Activated naive CD4-positive, alpha-beta T cell treated with anti-CD3 and anti-CD28 coated beads, Interleukin-2, amount 50 U/mL, for 72 hours (primary cell): ENCODE data around the gene NFILZ. TPM values are rescaled to one million over a fixed set of nuclear protein-coding genes. Genes with fewer than 3 reads are reported as not detected.
A peak's percentile ranks its signal among the peaks of the same experiment; 100 is the strongest.
"Not testable (repeated sequence)": the region's sequence is repeated elsewhere in the genome, so short reads cannot be mapped to it uniquely, and the experiment has no call there.

ENCODE experiments used
- ATAC-seq, 2 donors: fragments of 150-1000 bp; cut with Tn5 transposase; 2 replicates each; pipeline ENCODE4 v1.10.0; 2021; ENCODE audit warnings: mild to moderate bottlenecking in 2 of 2, moderate library complexity in 2 of 2
- DNase-seq, 2 donors: peaks; one replicate each; pipeline ENCODE4 v3.0.0; 2021 to 2022; ENCODE audit warnings: low spot score in 2 of 2
- H3K27ac Mint-ChIP-seq, 2 donors: one replicate each; pipeline ENCODE4 v1.8.0; 2022; ENCODE audit warnings: mild to moderate bottlenecking in 2 of 2, mixed read lengths in 2 of 2
- H3K36me3 Mint-ChIP-seq, 2 donors: one replicate each; pipeline ENCODE4 v1.8.0; 2022; ENCODE audit warnings: mixed read lengths in 2 of 2
- H3K9me3 Mint-ChIP-seq, 2 donors: one replicate each; pipeline ENCODE4 v1.8.0; 2022; ENCODE audit warnings: mixed read lengths in 2 of 2
- total RNA-seq, 2 donors: library from RNA; stranded (reverse); gene quantifications; one replicate each; pipeline ENCODE4 v1.2.3, GENCODE V29; 2022

NFILZ gene
- total RNA-seq, 2 donors from 2014 or later = not detected

DNA sequence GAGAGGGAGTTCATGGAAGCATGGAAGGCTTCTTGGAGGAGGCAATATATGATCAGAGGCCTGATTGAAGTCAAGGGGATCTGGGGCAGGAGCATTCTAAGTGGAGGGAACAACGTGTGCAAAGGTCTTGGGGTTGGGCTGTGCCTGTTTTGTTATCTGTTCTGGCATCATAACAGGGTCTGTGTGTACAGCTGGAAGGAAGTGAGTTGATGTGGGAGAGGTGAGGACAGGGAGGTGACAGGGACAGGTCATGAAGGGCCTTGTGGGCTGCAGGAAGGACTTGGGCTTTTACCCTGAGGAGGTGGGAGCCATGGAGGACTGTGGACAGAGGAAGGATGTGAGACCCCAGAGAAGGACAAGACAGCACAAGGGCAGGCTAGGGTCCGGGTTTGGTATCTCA lies 1.2 kb upstream of the NFILZ start:
- H3K27ac Mint-ChIP-seq = peak overlapping the region in 1 of 2 donors; percentile 2
- ATAC-seq (no peak), DNase-seq (no peak)
- H3K9me3 Mint-ChIP-seq = no peaks in the 10 kb centered on the region
- H3K36me3 Mint-ChIP-seq = no peaks in the 10 kb centered on the region

DNA sequence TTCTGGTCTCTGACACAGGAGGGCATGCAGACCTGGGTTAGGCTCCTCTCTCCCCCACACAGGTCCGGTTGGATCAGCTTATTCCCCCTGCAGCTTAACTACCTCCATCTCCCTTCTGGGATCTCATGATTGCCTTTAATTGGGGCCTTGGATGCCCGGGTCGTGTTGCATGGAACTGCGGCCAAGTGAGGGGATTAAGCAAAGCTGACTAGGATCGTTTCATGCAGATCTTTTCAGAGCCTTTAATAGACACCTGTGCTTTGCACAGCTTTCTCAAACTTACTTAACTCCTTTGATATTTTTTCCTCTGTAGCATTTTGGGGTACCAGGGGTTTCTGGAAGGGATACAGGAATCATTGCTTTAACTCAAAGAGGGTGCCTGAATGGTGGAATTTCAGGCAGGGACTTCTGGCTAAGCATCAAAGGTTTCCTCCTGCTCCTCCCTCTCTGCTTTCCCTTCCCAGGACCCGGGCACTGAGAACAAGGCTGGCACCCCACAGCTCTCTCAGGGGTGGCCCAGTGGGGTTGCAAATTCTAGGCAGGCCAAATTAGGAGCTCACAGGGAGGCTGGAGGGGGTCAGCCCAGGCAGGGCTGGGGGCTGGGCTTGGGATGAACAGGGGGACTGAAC lies 477 bp downstream of the NFILZ start:
- ATAC-seq (no peak), DNase-seq (no peak)
- H3K9me3 Mint-ChIP-seq = no peaks in the 10 kb centered on the region
- peak overlapping the region in 1 of 2 donors; percentile 7 for H3K27ac Mint-ChIP-seq
- H3K36me3 Mint-ChIP-seq = no peaks in the 10 kb centered on the region

DNA sequence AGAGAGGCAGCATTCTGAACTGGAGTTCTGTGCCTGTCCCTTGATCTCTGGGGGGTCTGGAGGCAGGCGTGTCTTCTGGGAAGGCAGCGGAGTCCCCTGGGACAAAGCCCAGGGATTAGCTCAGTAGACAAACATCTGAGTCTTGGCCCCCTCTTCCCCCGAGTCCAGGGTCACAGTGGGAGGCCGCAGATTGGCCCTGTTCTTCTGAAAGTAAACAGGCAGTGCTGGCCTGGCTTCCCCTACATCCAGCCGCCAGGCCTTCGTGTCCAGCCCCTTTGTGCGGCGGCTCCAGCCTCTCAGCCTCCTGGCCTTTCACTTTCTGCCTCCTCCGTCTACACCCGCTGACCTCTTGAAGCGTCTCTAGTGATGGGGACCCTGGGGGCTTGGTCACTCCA lies 989 bp downstream of the NFILZ start:
- Mint-ChIP-seq H3K9me3 (no peaks in the 10 kb centered on the region), H3K36me3 (no peaks in the 10 kb centered on the region), H3K27ac (peak overlapping the region in 1 of 2 donors; percentile 7)
- DNase-seq = no peak
- ATAC-seq = no peak

DNA sequence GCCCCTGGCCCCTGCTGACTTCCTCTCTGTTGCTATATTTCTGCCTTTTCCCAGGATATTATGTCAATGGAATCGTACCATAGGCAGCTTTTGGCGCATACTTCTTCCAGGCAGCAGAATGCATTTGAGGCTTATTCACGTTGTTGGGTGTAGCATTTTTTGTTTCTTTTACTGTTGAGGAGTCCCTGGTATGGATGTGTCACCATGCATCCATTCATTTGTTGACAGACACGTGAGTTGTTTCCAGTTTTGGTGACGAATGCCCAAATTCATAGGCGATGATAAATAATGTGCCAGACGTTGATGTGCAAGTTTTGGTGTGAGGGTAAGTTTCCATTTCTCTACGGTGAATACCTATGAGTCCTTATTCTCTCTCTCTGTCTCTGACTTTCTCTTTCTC lies 5.0 kb downstream of the NFILZ start:
- ATAC-seq (no peak), DNase-seq (no peak)
- Mint-ChIP-seq H3K27ac (peak overlapping the region in 1 of 2 donors; percentile 16), H3K9me3 (no peaks in the 10 kb centered on the region), H3K36me3 (no peaks in the 10 kb centered on the region)

DNA sequence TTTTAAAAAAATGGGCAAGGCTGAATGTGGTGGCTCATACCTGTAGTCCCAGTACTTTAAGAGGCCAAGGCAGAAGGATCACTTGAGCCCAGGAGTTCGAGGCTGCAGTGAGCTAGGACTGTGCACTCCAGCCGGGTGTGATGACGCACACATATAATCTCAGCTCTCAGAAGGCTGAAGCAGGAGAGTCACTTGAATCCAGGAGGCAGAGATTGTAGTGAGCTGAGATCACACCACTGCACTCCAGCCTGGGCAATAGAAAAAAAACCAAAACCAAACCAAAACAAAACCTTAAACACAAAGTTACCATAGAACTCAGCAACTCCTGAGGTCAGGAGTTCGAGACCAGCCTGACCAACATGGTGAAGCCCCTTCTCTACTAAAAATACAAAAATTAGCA lies 6.6 kb downstream of the NFILZ start:
- not testable (repeated sequence) for H3K36me3 Mint-ChIP-seq, H3K9me3 Mint-ChIP-seq, H3K27ac Mint-ChIP-seq, ATAC-seq, DNase-seq

DNA sequence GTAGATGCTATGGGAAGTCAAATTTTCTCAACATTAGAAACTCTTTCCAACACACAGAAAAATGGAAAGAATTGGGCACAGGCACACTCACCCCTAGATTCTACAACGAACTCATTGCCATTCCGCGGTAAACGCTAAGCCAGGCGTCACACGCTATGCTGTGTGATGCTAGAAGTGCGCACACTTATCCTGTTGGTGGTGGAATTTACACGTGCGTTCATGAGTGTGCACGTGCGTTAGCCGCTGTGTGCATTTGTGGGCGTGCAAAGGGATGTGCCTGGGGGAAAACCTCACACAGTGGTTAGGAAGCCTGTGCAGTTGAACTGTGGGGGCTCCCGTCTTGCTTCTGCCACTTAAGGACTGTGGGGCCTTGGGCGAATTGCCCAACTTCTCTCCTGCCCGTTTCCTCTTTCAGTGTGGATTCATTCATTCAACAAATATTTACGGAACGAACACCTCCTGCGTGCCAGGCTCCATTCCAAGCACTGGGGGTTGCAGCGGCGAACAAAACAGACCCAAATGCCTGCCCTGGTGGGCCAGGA lies 7.7 kb downstream of the NFILZ start:
- no peaks in the 10 kb centered on the region for H3K36me3 Mint-ChIP-seq
- DNase-seq (no peak), ATAC-seq (no peak)
- H3K27ac Mint-ChIP-seq = no peak overlapping the region
- H3K9me3 Mint-ChIP-seq = no peaks in the 10 kb centered on the region

DNA sequence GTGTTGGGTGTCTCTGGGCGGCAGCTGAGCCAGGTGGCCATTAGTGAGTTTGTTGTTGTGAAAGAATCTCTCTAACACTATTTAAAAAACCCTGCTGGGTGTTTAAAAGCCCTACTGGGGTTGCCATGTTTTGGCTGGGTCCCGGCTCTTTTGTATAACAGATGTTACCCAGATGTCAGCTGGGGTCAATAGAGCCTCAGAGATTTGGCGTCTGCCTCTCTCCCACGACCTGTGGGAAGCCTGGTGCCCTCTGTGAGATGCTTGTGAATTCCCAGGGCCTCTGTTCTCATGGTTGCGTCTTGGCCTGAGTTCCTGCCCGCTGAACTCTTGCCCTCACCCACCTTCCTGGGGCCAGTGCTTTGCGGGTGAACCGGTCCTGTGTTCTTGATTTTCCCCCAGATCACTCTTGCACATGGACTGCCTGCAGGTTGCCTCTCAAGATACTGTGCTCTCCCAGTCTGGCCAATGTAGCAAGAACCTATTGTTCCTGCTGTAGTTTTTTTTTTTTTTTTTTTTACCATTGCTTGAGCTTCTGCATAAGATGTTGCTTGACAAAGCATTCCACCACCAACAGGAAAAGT lies 9.5 kb downstream of the NFILZ start:
- Mint-ChIP-seq H3K27ac (no peak overlapping the region), H3K9me3 (no peaks in the 10 kb centered on the region), H3K36me3 (no peaks in the 10 kb centered on the region)
- no peak for ATAC-seq
- DNase-seq = no peak

DNA sequence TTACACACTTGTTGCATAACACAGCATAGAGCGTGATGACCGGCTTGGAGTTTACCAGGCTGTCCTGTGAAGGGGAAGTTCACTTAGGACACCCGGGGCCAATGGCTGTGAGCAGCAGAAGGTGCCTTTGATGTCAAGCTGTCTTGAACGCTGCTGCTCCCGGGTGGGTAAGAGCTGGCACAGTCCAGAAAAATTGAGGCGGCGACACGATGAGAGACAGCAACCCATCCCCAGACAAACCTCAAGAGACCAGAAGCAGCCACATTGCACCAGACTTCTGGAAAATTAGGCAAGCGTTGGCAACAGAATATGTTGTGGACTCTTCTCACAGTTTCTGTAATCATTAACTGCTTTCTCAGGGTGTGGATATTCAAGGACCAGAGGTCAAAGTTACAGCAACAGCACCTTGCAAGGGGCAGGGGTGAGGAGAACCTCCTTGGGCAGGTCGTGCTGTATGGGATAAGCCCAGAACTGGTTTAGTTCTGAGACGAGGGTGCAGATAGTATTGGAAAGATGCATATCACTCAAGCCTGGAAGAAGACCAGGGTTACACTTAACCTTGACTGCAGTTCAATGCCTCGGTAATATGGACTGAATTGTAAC lies 10.1 kb downstream of the NFILZ start:
- ATAC-seq (no peak), DNase-seq (no peak)
- no peak overlapping the region for H3K27ac Mint-ChIP-seq
- H3K9me3 Mint-ChIP-seq = no peaks in the 10 kb centered on the region
- H3K36me3 Mint-ChIP-seq = no peaks in the 10 kb centered on the region

DNA sequence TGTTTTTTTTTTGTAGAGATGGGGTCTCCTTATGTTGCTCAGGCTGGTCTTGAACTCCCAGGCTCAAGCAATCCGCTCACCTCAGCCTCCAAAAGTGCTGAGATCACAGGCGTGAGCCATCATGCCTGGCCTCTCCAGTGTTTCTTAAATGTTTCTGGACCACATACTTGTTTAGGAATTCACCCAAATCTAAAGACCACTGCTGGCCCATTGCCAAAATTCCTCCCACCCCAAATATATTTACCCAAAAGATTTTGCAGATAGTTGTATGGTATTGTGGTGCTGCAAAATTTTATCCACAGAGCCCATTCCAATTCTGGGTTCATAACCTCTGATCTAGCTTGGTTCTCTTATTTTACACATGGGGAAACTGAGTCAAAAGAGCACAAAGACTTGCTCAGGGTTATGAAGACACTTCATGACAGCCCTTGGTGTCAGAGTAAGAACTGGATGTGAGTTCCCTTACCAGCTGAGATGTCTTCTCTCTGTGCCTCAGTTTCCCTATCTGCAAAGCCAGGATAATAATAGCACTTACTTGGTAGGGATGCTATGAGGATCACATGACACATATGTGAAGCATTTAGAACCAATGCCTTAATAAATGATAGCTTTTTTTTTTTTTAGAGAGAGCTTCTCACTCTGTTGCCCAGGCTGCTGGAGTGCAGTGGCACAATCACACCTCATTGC lies 10.9 kb downstream of the NFILZ start:
- Mint-ChIP-seq H3K36me3 (no peaks in the 10 kb centered on the region), H3K9me3 (no peaks in the 10 kb centered on the region), H3K27ac (no peak overlapping the region)
- ATAC-seq (no peak), DNase-seq (no peak)

DNA sequence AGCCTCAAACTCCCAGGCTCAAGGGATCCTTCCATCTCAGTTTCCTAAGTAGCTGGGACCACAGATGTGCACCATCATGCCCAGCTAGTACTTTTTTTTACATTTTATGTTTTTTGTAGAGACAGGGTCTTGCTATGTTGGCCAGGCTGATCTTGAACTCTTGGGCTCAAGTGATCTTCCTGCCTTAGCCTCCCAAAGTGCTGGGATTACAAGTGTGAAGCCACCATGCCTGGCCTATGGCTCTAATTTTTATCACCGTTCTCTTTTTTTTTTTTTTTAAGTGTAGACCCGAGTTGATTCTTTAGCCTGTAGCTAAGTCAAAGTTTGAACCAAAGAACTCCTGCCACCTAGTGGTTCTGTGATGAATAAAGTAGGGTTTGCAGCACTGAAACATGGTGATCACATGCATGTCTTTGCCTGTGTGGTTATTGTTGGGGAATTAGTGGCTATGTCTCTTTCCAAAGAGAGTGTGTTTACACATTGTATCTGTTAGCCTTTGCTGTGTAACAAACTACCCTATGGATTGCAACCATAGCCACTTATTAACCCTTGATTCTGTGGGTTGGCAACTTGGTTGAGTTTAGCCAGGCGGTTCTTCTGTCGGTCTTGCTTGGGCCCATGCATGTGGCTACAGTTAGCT lies 11.6 kb downstream of the NFILZ start:
- ATAC-seq = peak in 1 of 2 donors; percentile 56
- Mint-ChIP-seq H3K9me3 (no peaks in the 10 kb centered on the region), H3K27ac (no peak overlapping the region), H3K36me3 (no peaks in the 10 kb centered on the region)
- DNase-seq = peak in 1 of 2 donors; percentile 17

DNA sequence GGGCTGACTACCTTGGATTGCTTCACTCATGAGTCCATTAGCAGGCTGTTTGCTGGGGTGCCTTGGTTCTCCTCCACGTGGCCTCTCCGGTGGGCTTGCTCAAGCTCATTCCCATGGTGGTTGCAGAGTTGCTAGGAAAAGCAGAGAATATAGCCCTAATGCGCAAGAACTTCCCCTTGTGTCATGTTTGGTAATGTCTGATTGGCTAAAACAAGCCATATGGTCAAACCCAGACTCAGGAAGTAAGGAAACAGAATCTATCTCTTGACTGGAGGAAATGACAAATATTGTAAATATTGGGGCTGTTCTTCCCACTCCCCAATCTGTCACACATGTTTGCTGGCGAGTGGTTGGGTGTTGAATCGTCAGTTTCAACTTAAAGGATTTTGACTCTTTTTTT lies 12.1 kb downstream of the NFILZ start:
- H3K27ac Mint-ChIP-seq = no peak overlapping the region
- ATAC-seq (no peak), DNase-seq (no peak)
- no peaks in the 10 kb centered on the region for H3K36me3 Mint-ChIP-seq
- no peaks in the 10 kb centered on the region for H3K9me3 Mint-ChIP-seq

DNA sequence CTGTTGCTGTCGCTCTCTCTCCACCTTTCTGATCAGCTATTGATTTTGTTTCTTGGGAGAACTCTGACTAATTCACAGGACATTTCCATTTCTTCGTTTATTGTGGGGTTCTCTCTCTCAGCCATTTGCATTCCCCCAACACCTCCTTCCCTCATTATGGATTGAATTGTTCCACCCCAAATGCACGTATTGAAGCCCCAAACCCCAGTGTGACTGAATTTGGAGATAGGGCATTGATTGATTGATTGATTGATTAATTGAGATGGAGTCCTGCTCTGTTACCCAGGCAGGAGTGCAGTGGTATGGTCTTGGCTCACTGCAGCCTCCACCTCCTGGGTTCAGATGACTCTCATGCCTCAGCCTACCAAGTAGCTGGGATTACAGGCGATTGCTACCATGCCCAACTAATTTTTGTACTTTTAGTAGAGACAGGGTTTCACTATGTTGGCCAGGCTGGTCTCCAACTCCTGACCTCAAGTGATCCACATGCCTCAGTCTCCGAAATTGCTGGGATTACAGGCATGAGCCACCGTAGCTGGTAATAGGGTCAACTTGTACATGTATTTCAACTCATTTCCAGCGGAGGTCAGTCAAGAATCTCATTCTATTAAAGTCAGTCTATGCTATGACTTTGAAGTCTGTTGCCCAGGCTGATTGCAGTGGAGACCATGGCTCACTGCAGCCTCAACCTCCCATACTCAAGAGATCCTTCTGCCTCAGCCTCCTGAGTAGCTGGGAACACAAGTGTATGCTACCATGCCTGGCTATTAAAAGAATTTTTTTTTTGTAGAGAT lies 13.6 kb downstream of the NFILZ start:
- no peak overlapping the region for H3K27ac Mint-ChIP-seq
- H3K9me3 Mint-ChIP-seq = no peaks in the 10 kb centered on the region
- no peak for DNase-seq
- no peak for ATAC-seq
- H3K36me3 Mint-ChIP-seq = no peaks in the 10 kb centered on the region

DNA sequence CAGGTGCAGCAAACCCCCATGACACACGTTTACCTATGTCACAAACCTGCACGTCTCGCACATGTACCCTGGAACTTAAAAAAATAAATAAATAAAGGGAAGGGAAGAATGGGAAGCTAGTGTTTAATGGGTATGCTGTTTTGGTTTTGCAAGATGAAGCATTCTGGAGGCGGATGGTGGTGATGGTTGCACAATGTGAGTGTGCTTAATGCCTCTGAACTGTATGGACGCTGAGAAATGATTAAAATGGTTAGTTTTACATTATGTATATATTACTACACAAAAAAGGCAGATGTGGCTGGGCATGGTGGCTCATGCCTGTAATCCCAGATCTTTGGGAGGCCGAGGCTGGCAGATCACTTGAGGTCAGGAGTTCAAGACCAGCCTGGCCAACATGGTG lies 17.8 kb downstream of the NFILZ start:
- no peaks in the 10 kb centered on the region for H3K36me3 Mint-ChIP-seq
- H3K27ac Mint-ChIP-seq = no peak overlapping the region
- ATAC-seq (no peak), DNase-seq (no peak)
- no peaks in the 10 kb centered on the region for H3K9me3 Mint-ChIP-seq

DNA sequence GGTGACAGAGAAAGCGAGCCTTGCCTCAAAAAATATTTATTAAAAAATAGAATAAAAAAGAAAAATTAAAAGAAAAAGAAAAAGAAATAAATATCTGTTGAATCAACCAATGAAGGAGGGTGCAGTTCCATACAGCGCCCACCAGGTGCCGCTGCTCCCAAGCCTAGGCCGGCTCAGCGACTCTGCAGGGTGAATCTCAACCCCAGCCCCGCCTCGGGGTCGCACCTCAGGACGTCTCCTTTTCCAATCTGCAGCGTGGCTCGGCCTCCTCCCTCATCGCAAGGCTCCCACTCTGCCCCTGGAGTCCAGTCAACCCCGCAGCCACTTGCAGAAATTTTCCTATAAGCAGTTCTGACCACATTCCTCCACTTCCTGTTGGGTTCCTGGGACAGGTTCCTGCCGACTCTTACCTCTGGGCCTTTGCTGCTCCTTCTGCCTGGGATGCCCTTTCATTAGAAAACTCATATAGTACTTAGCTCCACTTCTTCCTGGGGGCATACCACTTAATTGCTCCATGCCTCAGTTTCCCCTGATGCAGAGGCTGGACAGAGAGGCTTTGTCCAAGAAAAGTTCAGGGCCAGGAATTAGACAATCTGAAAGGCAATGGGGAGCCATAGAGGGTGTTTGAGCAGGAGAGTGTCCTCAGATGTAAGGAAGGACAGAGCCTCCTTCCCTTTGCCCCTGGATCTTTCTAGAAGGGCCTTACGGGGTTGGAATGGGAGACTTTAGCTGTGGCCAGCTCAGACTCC lies 24.3 kb downstream of the NFILZ start:
- no peaks in the 10 kb centered on the region for H3K9me3 Mint-ChIP-seq

DNA sequence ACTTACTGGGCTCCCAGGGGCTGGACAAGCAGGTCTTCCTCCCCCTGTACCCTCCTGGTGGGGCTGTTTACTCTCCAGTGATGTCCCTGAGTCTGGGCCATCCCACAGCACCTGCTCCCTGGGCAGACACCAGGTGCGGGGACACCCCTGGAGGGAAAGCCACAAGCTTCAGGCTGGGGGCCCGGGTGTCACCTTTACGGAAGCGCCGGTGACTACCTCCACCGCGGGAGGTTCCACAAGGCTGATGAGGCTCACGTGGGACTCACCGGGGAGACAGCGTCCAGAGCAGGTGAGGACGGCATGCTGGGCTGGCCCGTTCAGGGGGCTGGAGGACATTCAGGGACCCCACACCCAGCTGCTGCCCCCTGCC lies 24.9 kb downstream of the NFILZ start:
- ATAC-seq = peak; percentile 38 to 69
- Mint-ChIP-seq H3K9me3 (no peaks in the 10 kb centered on the region), H3K36me3 (no peaks in the 10 kb centered on the region), H3K27ac (peak overlapping the region in 1 of 2 donors; percentile 40)
- no peak for DNase-seq

More for the DNA sequence above, 24.3 kb downstream of the NFILZ start:
- H3K27ac Mint-ChIP-seq = peak overlapping the region in 1 of 2 donors; percentile 40
- ATAC-seq = peak; percentile 64 to 69
- no peaks in the 10 kb centered on the region for H3K36me3 Mint-ChIP-seq
- peak; percentile 67 to 72 for DNase-seq

DNA sequence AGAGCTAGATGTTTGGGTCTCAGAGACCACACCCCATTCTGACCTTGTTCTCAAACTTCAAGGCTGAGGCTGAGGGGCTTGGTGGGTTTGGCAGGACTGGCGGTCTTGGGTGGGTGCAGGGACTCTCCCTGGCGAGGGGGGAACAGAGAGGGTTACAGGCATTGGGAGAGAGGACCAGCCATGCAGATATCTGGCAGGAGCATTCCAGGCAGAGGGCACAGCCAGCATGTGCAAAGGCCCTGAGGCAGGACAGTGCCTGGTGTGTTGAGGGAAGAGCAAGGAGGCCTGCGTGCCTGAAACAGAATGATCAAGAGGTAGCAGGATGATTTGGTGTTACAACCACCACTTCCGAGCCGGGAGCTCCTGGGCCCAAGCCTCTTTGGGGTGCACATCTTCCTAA lies 27.4 kb downstream of the NFILZ start:
- no peak for ATAC-seq

More for the DNA sequence above, 27.4 kb downstream of the NFILZ start:
- peak overlapping the region in 1 of 2 donors; percentile 42 for H3K27ac Mint-ChIP-seq
- DNase-seq = no peak
- H3K9me3 Mint-ChIP-seq = no peaks in the 10 kb centered on the region
- no peaks in the 10 kb centered on the region for H3K36me3 Mint-ChIP-seq
